ENCODE results near the gene ZNF41. TPM values are rescaled to one million over a fixed set of nuclear protein-coding genes. Genes with fewer than 3 reads are reported as not detected.
"Not testable (repeated sequence)": the region's sequence is repeated elsewhere in the genome, so short reads cannot be mapped to it uniquely, and the experiment has no call there.

Gene ZNF41
- total RNA-seq: 11.9 TPM

- DNase-seq: peak; percentile 86
Observed at GRCh38 chrX:47482512-47483305, at the start of gene ZNF41. Gene ZNF41 (minus strand): TSS chrX:47483222. CDS start chrX:47467481, 15,741 bp downstream.

- no peak for DNase-seq
Observed at GRCh38 chrX:47530049-47530448, 47.0 kb upstream of the ZNF41 start.

- no peak for DNase-seq
Observed at GRCh38 chrX:47529548-47529947, 46.5 kb upstream of the ZNF41 start.

- DNase-seq: no peak
Observed at GRCh38 chrX:47523713-47524166, 40.7 kb upstream of the ZNF41 start.

GRCh38 chrX:47523297-47523696 lies 40.3 kb upstream of the ZNF41 start:
- DNase-seq: peak; percentile 87

GRCh38 chrX:47518144-47518543 lies 35.1 kb upstream of the ZNF41 start:
- DNase-seq: no peak

- no peak for DNase-seq
Observed at GRCh38 chrX:47515941-47516665, 33.1 kb upstream of the ZNF41 start.

GRCh38 chrX:47514533-47515235 lies 31.7 kb upstream of the ZNF41 start:
- DNase-seq: no peak

GRCh38 chrX:47513034-47513965 lies 30.3 kb upstream of the ZNF41 start:
- peak; percentile 24 for DNase-seq

GRCh38 chrX:47512383-47512782 lies 29.4 kb upstream of the ZNF41 start:
- DNase-seq: not testable (repeated sequence)

- DNase-seq: no peak
Observed at GRCh38 chrX:47507153-47507867, 24.3 kb upstream of the ZNF41 start.

- no peak for DNase-seq
Observed at GRCh38 chrX:47503151-47503550, 20.1 kb upstream of the ZNF41 start.

GRCh38 chrX:47502316-47503125 lies 19.5 kb upstream of the ZNF41 start:
- DNase-seq: no peak

- DNase-seq: peak; percentile 76
Observed at GRCh38 chrX:47501226-47502074, 18.4 kb upstream of the ZNF41 start.

- DNase-seq: no peak
Observed at GRCh38 chrX:47500554-47500953, 17.5 kb upstream of the ZNF41 start.

- no peak for DNase-seq
Observed at GRCh38 chrX:47499293-47499692, 16.3 kb upstream of the ZNF41 start.

- DNase-seq: no peak
Observed at GRCh38 chrX:47498411-47498810, 15.4 kb upstream of the ZNF41 start.

- peak; percentile 35 for DNase-seq
Observed at GRCh38 chrX:47497271-47497888, 14.4 kb upstream of the ZNF41 start.

GRCh38 chrX:47492133-47492532 lies 9.1 kb upstream of the ZNF41 start:
- DNase-seq: not testable (repeated sequence)
